ENCODE data around the gene ZNF664.

The ZNF664 gene

DNA sequence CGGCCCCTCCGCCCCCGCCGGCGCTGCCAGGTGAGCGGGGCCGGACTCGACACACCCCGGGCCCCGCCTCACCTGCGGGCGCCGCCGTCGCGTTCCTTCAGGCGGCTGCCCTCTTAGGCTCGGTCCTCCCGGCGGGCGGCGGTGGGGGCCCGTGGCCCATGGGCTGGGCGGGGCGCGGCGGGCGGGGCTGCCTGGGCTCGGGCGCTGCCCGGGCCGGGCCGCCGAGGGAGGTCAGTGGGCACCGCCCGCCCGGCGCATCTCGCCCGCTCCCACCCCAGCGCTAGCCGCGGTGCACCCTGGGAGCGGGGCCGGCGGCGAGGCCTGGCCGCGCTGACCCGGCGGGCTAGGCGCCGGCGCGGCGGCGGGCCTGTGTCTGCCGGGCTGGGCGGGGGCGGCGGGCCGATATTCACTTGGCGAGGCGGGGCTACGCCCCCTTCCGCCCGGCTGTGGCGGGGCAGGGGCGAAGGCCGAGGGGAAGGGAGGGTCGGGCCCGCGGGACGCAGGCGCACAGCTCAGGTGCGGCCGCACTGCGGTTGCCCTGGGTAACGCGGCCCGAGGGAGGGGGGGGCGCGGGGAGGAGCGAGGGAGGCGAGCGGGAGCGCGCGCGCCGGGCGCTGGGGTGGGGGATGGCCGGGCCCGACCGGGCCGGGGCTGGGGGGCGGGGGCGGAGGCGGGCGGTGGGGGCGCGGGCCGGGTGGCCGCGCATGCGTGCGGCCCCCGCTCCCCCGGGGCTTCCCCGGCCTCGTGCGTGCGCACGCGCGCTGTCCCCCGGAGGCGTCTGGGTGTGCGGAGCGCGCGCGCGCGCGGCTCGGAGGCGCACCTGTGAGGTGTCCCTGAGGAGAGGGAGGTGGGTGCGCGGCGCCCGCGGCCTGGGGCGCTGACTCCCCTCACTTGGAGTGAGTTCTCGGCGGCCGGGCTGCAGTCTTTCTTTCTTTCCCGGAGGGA, at the start of gene ZNF664, which contains the start of gene CCDC92:
Gene ZNF664, plus strand, starts transcription at position 759 of the 945 bp plus-strand sequence. CDS start 38,930 bp downstream, outside the sequence.
Gene CCDC92, minus strand, starts transcription at position 375 of the 945 bp plus-strand sequence. CDS start 28,526 bp downstream, outside the sequence.
- DNase-seq (ENCODE audit: low spot score): peak; percentile 86

GRCh38 chr12:123923927-123924326, 49.1 kb upstream of the ZNF664 start:
- no peak for DNase-seq (ENCODE audit: low spot score)

- no peak for DNase-seq (ENCODE audit: low spot score)
These were observed 48.5 kb upstream of the ZNF664 start for GRCh38 chr12:123924539-123924938.

DNA sequence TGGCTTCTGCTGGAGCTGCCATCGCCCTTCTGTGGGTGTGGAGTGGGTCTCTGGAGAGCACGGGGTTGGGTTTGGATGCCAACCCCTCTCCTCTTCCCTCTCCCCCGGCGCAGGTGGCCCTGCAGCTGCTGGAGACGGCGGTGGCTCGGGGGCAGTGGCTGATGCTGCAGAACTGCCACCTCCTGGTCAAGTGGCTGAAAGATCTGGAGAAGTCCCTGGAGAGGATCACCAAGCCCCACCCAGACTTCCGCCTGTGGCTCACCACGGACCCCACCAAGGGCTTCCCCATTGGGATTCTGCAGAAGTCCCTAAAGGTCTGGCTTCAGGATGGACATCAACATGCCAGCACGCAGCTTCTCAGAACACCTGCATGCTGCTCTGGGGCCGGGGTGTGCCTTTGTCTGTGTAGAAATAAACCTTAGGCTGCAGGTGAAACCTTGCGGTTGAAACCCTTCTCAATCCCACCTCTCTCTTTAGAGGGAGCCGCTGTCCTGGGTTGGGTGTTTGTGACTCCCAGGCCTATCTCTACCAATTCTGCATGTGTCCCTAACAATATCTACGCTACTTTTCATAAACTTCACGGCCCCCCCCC, 44.6 kb upstream of the ZNF664 start:
- DNase-seq (ENCODE audit: low spot score): no peak

GRCh38 chr12:123928897-123929296, 44.1 kb upstream of the ZNF664 start:
- DNase-seq (ENCODE audit: low spot score): no peak

DNA sequence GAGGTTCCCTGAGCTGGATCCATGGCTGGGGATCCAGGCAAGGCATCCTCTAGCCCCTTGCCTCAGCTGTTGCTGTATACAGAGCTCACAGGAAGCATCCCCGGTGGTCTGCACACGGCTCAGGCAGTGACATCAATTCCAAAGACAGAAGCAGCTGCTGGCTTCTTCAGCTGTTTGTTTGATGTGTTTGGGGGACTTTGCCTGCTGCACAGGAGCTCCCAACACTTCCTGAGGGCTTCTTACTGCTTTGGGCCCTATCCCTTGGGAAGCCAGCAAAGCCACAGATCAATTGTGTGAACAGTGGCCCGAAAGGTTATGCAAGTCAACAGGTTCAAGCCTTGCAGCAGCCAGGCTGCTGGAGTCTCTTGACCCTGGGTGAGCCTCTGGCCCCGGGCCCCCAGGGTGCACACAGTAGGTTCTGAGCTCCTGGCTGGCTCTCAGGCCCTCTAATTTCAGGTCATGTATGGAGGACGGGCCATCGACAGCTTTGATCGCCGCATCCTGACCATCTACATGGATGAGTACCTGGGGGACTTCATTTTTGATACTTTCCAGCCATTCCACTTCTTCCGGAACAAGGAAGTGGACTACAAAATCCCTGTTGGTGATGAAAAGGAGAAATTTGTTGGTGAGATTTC, 43.0 kb upstream of the ZNF664 start:
- DNase-seq (ENCODE audit: low spot score): no peak

GRCh38 chr12:123931686-123932321, 41.2 kb upstream of the ZNF664 start:
- no peak for DNase-seq (ENCODE audit: low spot score)

DNA sequence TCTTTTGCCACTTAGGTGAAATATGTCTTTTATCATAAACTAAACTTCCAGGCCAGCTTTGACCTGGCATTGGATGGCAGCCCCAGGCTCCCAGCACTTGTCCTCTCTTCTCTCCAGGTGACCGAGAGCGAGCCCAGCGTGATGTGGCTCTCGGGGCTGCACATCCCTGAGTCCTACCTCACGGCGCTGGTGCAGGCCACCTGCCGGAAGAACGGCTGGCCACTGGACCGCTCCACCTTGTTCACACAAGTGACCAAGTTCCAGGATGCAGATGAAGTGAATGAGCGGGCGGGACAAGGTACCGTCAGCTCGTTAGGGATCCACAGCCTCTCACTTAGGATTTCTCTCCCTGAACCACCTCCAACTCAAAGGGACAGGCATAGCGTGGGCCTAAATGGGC, 39.8 kb upstream of the ZNF664 start:
- no peak for DNase-seq (ENCODE audit: low spot score)

DNA sequence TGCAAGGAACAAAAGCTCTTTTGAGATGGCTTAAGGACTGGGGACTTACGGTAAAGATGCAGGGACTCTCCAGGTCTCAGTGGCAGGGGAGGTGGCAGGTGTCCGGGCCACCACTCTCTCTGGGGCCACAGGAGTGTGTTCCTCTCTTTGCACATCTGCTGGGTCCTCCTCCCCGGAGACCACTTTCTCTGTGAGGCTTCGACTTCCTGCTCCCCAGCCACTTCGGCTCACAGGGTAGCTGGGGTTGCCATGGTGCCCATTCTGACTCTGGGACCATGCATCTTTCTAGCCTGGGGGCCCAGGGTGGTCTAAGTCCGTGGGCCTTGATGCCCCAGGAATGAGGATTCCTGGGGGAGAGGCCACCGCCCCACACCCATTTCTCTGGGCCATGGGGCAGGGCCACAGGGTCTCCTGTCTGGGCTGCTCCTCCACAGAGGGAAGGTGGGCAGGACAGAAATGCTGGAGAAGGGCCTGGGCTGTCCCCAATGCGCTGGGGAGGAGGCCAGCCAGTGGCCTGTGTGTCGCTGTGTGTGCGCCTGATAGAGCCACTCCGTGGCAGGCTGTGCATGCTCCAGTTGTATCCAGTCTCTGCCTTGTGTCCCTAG, 38.9 kb upstream of the ZNF664 start:
- DNase-seq (ENCODE audit: low spot score): no peak

GRCh38 chr12:123934829-123935228, 38.2 kb upstream of the ZNF664 start:
- DNase-seq (ENCODE audit: low spot score): no peak

- no peak for DNase-seq (ENCODE audit: low spot score)
These were observed 37.1 kb upstream of the ZNF664 start for GRCh38 chr12:123935956-123936355.

DNA sequence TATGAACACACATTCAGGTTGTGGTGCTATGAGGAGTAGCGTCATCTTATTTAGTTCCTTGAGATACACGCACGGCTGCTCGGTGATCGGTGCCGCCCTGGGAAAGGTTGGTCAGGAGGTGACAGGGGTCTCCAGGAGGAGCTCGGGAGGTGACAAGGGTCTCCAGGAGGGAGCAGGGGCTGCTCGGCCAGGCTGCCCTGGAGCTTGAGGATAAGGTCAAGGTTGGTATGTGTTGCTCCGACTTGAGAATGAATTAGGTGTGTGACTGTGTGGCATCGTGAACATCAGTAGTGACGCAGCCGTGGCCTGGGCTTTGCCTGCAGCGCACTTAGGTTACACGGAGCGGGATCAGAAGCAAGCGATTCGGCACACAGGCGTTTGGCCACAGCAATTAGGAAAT, 36.5 kb upstream of the ZNF664 start:
- DNase-seq (ENCODE audit: low spot score): no peak

- no peak for DNase-seq (ENCODE audit: low spot score)
These were observed 35.9 kb upstream of the ZNF664 start for GRCh38 chr12:123936956-123937706.

GRCh38 chr12:123937707-123938591, 35.1 kb upstream of the ZNF664 start:
- no peak for DNase-seq (ENCODE audit: low spot score)

GRCh38 chr12:123938679-123939480, 34.1 kb upstream of the ZNF664 start:
- no peak for DNase-seq (ENCODE audit: low spot score)

- DNase-seq (ENCODE audit: low spot score): no peak
These were observed 33.0 kb upstream of the ZNF664 start for GRCh38 chr12:123939716-123940626.

GRCh38 chr12:123940627-123940966, 32.4 kb upstream of the ZNF664 start:
- no peak for DNase-seq (ENCODE audit: low spot score)

DNA sequence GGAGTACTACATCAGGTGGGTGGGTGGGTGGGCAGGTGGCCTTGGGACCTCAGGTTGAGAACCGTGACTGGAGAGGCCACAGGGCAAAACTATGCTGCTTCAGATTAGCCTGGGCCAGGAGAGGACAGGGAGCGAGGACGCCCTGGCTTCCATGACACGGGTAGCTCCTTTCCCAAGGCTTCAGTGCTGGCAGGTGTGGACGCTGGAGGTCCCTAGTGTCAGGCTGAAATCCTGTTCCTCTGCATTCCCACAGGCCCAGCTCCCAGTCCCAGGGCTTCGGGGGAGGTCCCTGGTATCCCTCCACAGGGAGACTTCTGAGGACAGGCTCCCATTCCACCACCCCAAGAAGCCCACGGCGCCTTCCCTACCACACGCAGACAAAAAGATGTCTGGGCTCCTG, 32.0 kb upstream of the ZNF664 start:
- DNase-seq (ENCODE audit: low spot score): no peak

Measured in globus pallidus (tissue), 1 donor.